T-helper 2 cell treated with Interferon-gamma antibody and Interleukin-4, amounts not matched to agents 5 μg/mL and 100 μg/mL, for 36 hours (primary cell): ENCODE measurements around the gene TNRC6C.

Source experiments
- DNase-seq: peaks from one replicate; pipeline ENCODE4 v3.0.0; 2021; ENCODE audit warnings: low spot score
- H3K27ac Mint-ChIP-seq: one replicate; pipeline ENCODE4 v1.8.0; 2021; ENCODE audit warnings: mild to moderate bottlenecking, mixed read lengths
- H3K27me3 Mint-ChIP-seq: one replicate; pipeline ENCODE4 v1.8.0; 2021; ENCODE audit warnings: low read depth, mixed read lengths
- H3K36me3 Mint-ChIP-seq: one replicate; pipeline ENCODE4 v1.8.0; 2021; ENCODE audit warnings: low read depth, mixed read lengths
- H3K4me1 Mint-ChIP-seq: one replicate; pipeline ENCODE4 v1.8.0; 2021; ENCODE audit warnings: low read depth, mixed read lengths
- H3K4me3 Mint-ChIP-seq: one replicate; pipeline ENCODE4 v1.8.0; 2022; ENCODE audit warnings: mild to moderate bottlenecking, moderate library complexity, mixed read lengths
- H3K9me3 Mint-ChIP-seq: one replicate; pipeline ENCODE4 v1.8.0; 2021; ENCODE audit warnings: mixed read lengths

Gene TNRC6C

DNA sequence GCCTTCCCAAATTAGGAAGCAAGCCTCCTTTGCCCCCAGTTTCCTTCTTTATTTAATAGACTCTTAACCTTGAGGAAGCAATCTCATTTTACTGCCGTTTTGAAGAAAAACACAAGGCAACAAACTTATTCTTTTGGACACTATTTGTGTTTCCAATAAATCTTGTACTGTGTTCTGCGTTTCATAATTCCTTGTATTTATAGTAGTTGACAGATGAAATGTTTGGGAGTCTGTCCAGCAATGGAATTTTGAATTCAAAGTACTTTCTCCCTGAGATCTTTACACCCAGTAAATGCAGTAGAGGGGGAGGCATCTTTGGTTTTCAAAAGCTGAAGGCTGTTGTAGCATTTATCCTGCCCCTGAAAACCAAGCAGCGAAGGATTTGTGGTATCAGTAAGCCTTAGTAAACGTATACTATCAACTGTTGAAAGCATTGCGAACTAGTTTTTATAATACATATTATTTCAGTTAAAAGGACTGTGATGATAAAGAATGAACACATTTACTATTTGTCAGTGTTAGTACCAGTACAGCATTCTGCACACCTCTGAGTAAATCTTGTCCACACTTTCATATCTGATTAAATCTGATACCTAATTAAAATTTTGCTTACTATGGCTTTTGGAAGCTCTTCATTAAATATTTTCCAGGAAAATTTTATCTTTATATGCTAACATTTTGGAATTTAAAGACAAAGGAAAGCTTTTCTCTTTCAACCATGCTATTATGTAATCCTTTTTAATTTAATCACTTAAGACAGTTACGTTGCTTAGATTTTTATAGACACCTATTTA, 83.1 kb downstream of the TNRC6C start:
- H3K27ac Mint-ChIP-seq, result peak overlapping the region; percentile 11
- H3K9me3 Mint-ChIP-seq, result no peaks in the 10 kb centered on the region
- H3K4me1 Mint-ChIP-seq, result peaks cover 1% of the 10 kb centered on the region
- H3K27me3 Mint-ChIP-seq, result no peaks in the 10 kb centered on the region
- H3K36me3 Mint-ChIP-seq, result peaks cover 31% of the 10 kb centered on the region
- peak overlapping the region; percentile 62 for H3K4me3 Mint-ChIP-seq
- DNase-seq, result no peak

DNA sequence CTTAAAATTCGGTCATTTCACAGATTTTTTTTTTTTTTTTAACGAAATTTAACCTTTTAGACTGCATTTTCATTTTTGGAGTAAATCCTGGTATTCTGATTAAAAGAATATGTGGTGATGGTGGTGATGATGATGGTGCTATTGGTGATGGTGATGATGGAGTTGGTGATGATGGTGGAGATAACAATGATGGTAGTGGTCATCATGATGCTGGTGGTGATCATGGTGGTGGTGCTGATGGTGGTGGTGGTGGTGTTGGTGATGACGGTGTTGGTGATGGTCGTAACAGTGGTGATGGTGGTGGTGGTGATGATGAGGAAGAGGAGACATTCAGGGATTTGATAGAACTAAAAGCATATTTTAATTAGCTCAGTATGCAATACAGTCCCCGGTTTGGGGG, 84.0 kb downstream of the TNRC6C start:
- Mint-ChIP-seq H3K4me3 (no peak overlapping the region), H3K27me3 (no peaks in the 10 kb centered on the region), H3K27ac (no peak overlapping the region), H3K36me3 (peaks cover 26% of the 10 kb centered on the region), H3K4me1 (peaks cover 1% of the 10 kb centered on the region), H3K9me3 (no peaks in the 10 kb centered on the region)
- no peak for DNase-seq

- DNase-seq, result no peak
- H3K27me3 Mint-ChIP-seq, result no peaks in the 10 kb centered on the region
- no peak overlapping the region for H3K27ac Mint-ChIP-seq
- H3K36me3 Mint-ChIP-seq, result peaks cover 22% of the 10 kb centered on the region
- no peak overlapping the region for H3K4me3 Mint-ChIP-seq
- no peaks in the 10 kb centered on the region for H3K9me3 Mint-ChIP-seq
- H3K4me1 Mint-ChIP-seq, result peaks cover 1% of the 10 kb centered on the region
Measured at GRCh38 chr17:78043031-78043430, 84.5 kb downstream of the TNRC6C start.

DNA sequence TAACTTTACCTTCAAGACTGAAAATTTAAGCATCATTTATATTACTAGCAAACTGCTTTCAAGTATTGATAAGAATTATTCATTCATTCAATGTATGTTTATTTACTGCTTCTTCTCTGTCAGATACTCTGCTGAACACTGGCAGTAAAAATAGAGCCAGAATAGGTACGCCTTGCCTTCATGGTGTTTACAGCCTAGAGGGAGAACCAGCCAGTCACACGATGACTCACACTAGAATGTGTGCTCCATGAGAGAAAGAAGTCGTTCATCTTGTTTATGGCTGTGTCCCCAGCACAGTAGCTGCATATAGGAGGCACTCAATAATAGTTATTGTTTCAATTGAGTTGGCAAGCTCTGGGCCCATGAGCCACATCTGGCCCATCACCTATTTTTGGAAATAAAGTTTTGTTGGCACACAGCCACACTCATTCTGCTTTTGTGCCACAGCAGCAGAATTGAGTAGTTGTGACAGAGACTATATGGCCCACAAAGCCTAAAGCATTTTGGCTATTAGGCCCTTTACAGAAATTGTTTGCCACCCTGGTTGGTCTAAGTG, 85.9 kb downstream of the TNRC6C start:
- Mint-ChIP-seq H3K36me3 (peaks cover 25% of the 10 kb centered on the region), H3K4me3 (no peak overlapping the region), H3K9me3 (no peaks in the 10 kb centered on the region), H3K27me3 (no peaks in the 10 kb centered on the region), H3K27ac (no peak overlapping the region), H3K4me1 (peaks cover 1% of the 10 kb centered on the region)
- DNase-seq, result no peak

GRCh38 chr17:78045316-78045715, 86.8 kb downstream of the TNRC6C start:
- DNase-seq, result no peak
- peaks cover 1% of the 10 kb centered on the region for H3K4me1 Mint-ChIP-seq
- no peak overlapping the region for H3K27ac Mint-ChIP-seq
- no peaks in the 10 kb centered on the region for H3K27me3 Mint-ChIP-seq
- H3K36me3 Mint-ChIP-seq, result peaks cover 34% of the 10 kb centered on the region
- H3K9me3 Mint-ChIP-seq, result no peaks in the 10 kb centered on the region
- H3K4me3 Mint-ChIP-seq, result no peak overlapping the region

DNA sequence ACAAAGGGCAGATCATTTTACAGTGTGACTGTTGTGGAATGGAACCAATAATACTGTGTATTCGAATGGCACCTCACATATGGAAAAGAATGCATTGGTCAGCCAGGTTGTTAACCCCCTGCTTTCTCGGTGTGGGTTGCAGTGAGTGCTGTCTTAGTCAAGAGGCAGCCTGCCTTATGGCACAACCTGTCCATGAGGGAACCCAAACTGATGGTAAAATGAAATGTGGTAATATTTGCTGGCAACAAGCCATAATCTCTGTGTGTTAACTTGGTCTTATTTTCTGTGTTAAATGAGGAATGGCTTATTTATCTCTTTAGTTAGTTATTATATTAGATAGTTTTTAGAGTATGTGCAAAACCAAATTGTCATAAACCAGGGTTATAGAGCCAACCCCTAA, 88.4 kb downstream of the TNRC6C start:
- DNase-seq, result no peak
- Mint-ChIP-seq H3K9me3 (no peaks in the 10 kb centered on the region), H3K27me3 (no peaks in the 10 kb centered on the region), H3K36me3 (peaks cover 41% of the 10 kb centered on the region), H3K4me3 (no peak overlapping the region), H3K27ac (no peak overlapping the region), H3K4me1 (peaks cover 1% of the 10 kb centered on the region)

DNA sequence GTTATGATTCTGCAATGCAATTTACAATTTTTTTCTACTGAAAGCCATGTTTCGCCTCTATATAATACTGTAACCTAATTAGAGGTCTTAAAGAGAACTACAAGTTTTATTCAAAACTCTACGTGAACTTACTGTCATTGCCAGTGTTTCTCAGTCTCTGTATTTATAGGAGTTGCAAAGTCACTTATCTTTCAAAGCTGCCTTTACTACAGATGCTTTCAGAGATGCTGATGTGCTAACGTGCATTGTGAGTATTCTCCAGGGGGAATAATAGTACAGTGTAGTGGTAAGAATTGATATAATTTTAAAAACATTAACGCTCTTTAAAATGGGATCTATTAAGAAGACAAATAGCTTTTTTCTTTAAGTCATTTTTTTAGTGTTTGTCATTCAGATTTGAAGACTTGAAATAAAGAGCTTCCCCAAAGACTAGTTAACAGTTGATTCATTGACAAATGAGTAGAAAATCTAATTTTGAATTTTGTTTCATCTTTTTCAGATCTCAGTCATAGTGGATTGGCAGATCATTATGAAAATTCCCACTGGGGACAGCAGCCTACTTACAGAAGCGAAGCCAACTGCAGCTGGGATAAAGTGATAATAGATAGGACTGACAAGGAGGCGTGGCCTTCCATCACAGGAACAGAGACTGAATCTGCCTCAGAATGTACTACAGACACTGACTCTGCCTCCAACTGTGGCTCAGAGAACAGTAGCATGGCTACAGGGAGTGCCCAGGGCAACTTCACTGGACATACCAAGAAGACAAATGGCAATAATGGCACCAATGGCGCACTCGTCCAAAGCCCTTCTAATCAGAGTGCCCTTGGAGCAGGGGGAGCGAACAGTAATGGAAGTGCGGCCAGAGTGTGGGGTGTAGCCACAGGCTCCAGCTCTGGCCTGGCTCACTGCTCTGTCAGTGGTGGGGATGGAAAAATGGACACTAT, 90.1 kb downstream of the TNRC6C start:
- peaks cover 1% of the 10 kb centered on the region for H3K4me1 Mint-ChIP-seq

DNA sequence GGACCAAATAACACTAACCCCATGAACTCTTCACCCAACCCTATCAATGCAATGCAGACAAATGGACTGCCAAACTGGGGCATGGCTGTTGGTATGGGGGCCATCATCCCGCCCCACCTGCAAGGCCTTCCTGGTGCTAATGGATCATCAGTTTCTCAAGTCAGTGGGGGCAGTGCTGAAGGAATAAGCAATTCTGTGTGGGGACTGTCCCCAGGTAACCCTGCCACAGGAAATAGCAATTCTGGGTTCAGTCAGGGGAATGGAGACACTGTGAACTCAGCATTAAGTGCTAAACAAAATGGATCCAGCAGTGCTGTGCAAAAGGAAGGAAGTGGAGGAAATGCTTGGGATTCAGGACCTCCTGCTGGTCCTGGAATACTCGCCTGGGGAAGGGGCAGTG, 91.1 kb downstream of the TNRC6C start:
- H3K27ac Mint-ChIP-seq, result no peak overlapping the region
- DNase-seq, result no peak
- H3K4me3 Mint-ChIP-seq, result no peak overlapping the region
- H3K4me1 Mint-ChIP-seq, result peaks cover 1% of the 10 kb centered on the region
- H3K36me3 Mint-ChIP-seq, result peaks cover 31% of the 10 kb centered on the region
- H3K27me3 Mint-ChIP-seq, result no peaks in the 10 kb centered on the region
- no peaks in the 10 kb centered on the region for H3K9me3 Mint-ChIP-seq

More for the DNA sequence above, 90.1 kb downstream of the TNRC6C start:
- H3K9me3 Mint-ChIP-seq, result no peaks in the 10 kb centered on the region
- H3K36me3 Mint-ChIP-seq, result peaks cover 31% of the 10 kb centered on the region
- no peak for DNase-seq
- no peaks in the 10 kb centered on the region for H3K27me3 Mint-ChIP-seq
- no peak overlapping the region for H3K4me3 Mint-ChIP-seq
- H3K27ac Mint-ChIP-seq, result no peak overlapping the region

GRCh38 chr17:78051186-78051972, 92.9 kb downstream of the TNRC6C start:
- DNase-seq, result no peak
- no peaks in the 10 kb centered on the region for H3K9me3 Mint-ChIP-seq
- no peak overlapping the region for H3K4me3 Mint-ChIP-seq
- H3K36me3 Mint-ChIP-seq, result peaks cover 24% of the 10 kb centered on the region
- H3K27me3 Mint-ChIP-seq, result no peaks in the 10 kb centered on the region
- H3K4me1 Mint-ChIP-seq, result no peaks in the 10 kb centered on the region
- H3K27ac Mint-ChIP-seq, result no peak overlapping the region

GRCh38 chr17:78053777-78054468, 95.4 kb downstream of the TNRC6C start:
- Mint-ChIP-seq H3K9me3 (no peaks in the 10 kb centered on the region), H3K36me3 (peaks cover 21% of the 10 kb centered on the region), H3K4me3 (no peak overlapping the region), H3K27me3 (no peaks in the 10 kb centered on the region), H3K4me1 (no peaks in the 10 kb centered on the region), H3K27ac (no peak overlapping the region)
- no peak for DNase-seq

- Mint-ChIP-seq H3K36me3 (peaks cover 4% of the 10 kb centered on the region), H3K4me3 (no peak overlapping the region), H3K27me3 (no peaks in the 10 kb centered on the region)
Measured at GRCh38 chr17:78057113-78057740, 98.7 kb downstream of the TNRC6C start.

DNA sequence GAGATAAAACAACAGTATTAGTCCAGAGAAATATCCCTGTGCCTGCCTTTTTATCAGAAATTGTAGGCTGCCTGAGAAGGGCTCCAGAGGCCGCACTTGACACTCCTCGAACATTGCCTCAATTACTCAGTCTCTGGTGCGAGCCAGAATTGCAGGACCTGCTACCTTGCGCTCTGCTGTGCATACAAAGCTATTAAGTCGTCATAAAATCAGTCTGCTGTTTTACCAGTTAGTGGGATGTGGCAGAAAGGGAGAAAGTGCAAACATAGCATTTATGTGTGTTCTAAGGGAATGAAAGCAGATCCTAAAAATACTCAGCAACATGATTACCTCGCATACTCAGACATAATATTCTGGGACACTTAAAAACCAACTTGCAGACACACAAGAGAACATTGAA, 99.5 kb downstream of the TNRC6C start:
- H3K9me3 Mint-ChIP-seq, result no peaks in the 10 kb centered on the region
- no peak overlapping the region for H3K4me3 Mint-ChIP-seq
- peaks cover 4% of the 10 kb centered on the region for H3K36me3 Mint-ChIP-seq
- DNase-seq, result no peak
- H3K27me3 Mint-ChIP-seq, result no peaks in the 10 kb centered on the region
- H3K27ac Mint-ChIP-seq, result no peak overlapping the region
- peaks cover 4% of the 10 kb centered on the region for H3K4me1 Mint-ChIP-seq

More at GRCh38 chr17:78057113-78057740, 98.7 kb downstream of the TNRC6C start:
- peaks cover 4% of the 10 kb centered on the region for H3K4me1 Mint-ChIP-seq
- no peaks in the 10 kb centered on the region for H3K9me3 Mint-ChIP-seq
- DNase-seq, result no peak
- H3K27ac Mint-ChIP-seq, result no peak overlapping the region

- no peaks in the 10 kb centered on the region for H3K27me3 Mint-ChIP-seq
- no peak for DNase-seq
- H3K4me3 Mint-ChIP-seq, result no peak overlapping the region
- H3K9me3 Mint-ChIP-seq, result no peaks in the 10 kb centered on the region
- H3K36me3 Mint-ChIP-seq, result peaks cover 4% of the 10 kb centered on the region
- peaks cover 8% of the 10 kb centered on the region for H3K4me1 Mint-ChIP-seq
- no peak overlapping the region for H3K27ac Mint-ChIP-seq
Measured at GRCh38 chr17:78058581-78058980, 100.1 kb downstream of the TNRC6C start.
